T-cell (primary cell): Measurements from ENCODE around the gene HERC2. TPM values are rescaled to one million over a fixed set of nuclear protein-coding genes. Genes with fewer than 3 reads are reported as not detected.
"Not testable (repeated sequence)": the region's sequence is repeated elsewhere in the genome, so short reads cannot be mapped to it uniquely, and the experiment has no call there.

Source experiments
- ATAC-seq, 4 experiments: fragments of 200-7000 bp in 3 of 4; fragments of 150-1000 bp in 1 of 4; cut with Tn5 transposase; replicated peaks in 1 of 4; 1 replicate in 3 of 4; 2 replicates in 1 of 4; pipeline ENCODE4 v1.10.0; 2021; ENCODE audit warnings: moderate library complexity in 3 of 4, mild to moderate bottlenecking in 2 of 4, moderate number of reproducible peaks in 1 of 4
- CTCF ChIA-PET, 2 donors: fragments of 300-600 bp; sonication (Branson Sonifier 250); formaldehyde crosslinking; loops; one replicate each; lab custom pipeline; 2022; ENCODE audit warnings: antibody characterized with exemption in 2 of 2; lab: Charles Lee
- POLR2A ChIA-PET, 2 donors: fragments of 300-600 bp; sonication (Branson Sonifier 250); formaldehyde crosslinking; loops; one replicate each; lab custom pipeline; 2022; ENCODE audit warnings: antibody characterized with exemption in 2 of 2; lab: Charles Lee
- DNase-seq, 35 experiments: peaks; one replicate each; pipeline versions ENCODE4 v3.0.0 to v3.0.0-alpha.2; 2013 to 2023
- H3K27ac ChIP-seq: one replicate; pipeline ENCODE4 v1.5.1; 2013; ENCODE audit warnings: low read length
- H3K27me3 ChIP-seq, 2 experiments: replicated peaks in 1 of 2; 1 replicate in 1 of 2; 2 replicates in 1 of 2; pipeline versions ENCODE4 v1.6.1 to v1.7.0; 2013; ENCODE audit warnings: low read length in 1 of 2, mixed read lengths in 1 of 2; ENCODE audit not compliant: control insufficient read depth in 2 of 2, insufficient read depth in 2 of 2; ENCODE audit errors: extremely low read depth in 1 of 2
- H3K36me3 ChIP-seq, 2 donors: 1 replicate in 1 of 2; 2 replicates in 1 of 2; pipeline versions ENCODE4 v1.6.1 to v1.7.0; 2013; ENCODE audit warnings: low read length in 1 of 2; ENCODE audit not compliant: control insufficient read depth in 2 of 2, insufficient read depth in 1 of 2; ENCODE audit errors: extremely low read depth in 1 of 2
- H3K4me1 ChIP-seq, 2 experiments: 1 replicate in 1 of 2; 2 replicates in 1 of 2; pipeline versions ENCODE4 v1.6.1 to v1.7.0; 2013; ENCODE audit warnings: low read length in 2 of 2, mixed read lengths in 1 of 2; ENCODE audit not compliant: insufficient read depth in 2 of 2, control insufficient read depth in 1 of 2; ENCODE audit errors: extremely low read depth in 1 of 2
- H3K4me3 ChIP-seq, 2 donors: 1 replicate in 1 of 2; 2 replicates in 1 of 2; pipeline versions ENCODE4 v1.5.1 to v1.7.0; 2013; ENCODE audit warnings: mild to moderate bottlenecking in 2 of 2, low read length in 1 of 2, moderate library complexity in 1 of 2; ENCODE audit not compliant: control insufficient read depth in 1 of 2; ENCODE audit errors: extremely low read depth in 1 of 2
- H3K9me3 ChIP-seq: 2 replicates; pipeline ENCODE4 v1.7.0; 2013
- H3K27ac Mint-ChIP-seq, 2 donors: one replicate each; pipeline ENCODE4 v1.8.0; 2020 to 2021; ENCODE audit warnings: mild to moderate bottlenecking in 2 of 2, mixed read lengths in 2 of 2
- H3K27me3 Mint-ChIP-seq, 2 donors: one replicate each; pipeline ENCODE4 v1.8.0; 2021 to 2022; ENCODE audit warnings: mixed read lengths in 2 of 2
- H3K36me3 Mint-ChIP-seq: one replicate; pipeline ENCODE4 v1.8.0; 2021; ENCODE audit warnings: mixed read lengths
- H3K4me1 Mint-ChIP-seq, 3 donors: one replicate each; pipeline ENCODE4 v1.8.0; 2020 to 2022; ENCODE audit warnings: mixed read lengths in 3 of 3, mild to moderate bottlenecking in 1 of 3
- H3K4me3 Mint-ChIP-seq, 3 donors: one replicate each; pipeline ENCODE4 v1.8.0; 2020 to 2022; ENCODE audit warnings: mild to moderate bottlenecking in 3 of 3, mixed read lengths in 3 of 3, moderate library complexity in 3 of 3
- H3K9me3 Mint-ChIP-seq, 3 donors: one replicate each; pipeline ENCODE4 v1.8.0; 2020 to 2022; ENCODE audit warnings: mixed read lengths in 3 of 3
- WGBS: methylation state at CpG from one replicate; pipeline ENCODE4 v1.1.5; 2013; ENCODE audit warnings: missing lambda C conversion rate; ENCODE audit not compliant: insufficient coverage; 5-methylcytosine and 5-hydroxymethylcytosine counted together
- total RNA-seq, 35 experiments: library from RNA in 6 of 35; stranded (reverse) in 6 of 35; fragments of 120-200 nt in 1 of 35; gene quantifications; one replicate each; pipeline versions ENCODE4 v1.2.1 to v1.2.4 and lab custom pipeline; 2013 to 2026

The HERC2 gene
- total RNA-seq, 5 donors from 2014 or later (not counting 1 experiment from before 2014, with no cell fraction given), result 46.4 to 65.5 (median 55.4) TPM

DNA sequence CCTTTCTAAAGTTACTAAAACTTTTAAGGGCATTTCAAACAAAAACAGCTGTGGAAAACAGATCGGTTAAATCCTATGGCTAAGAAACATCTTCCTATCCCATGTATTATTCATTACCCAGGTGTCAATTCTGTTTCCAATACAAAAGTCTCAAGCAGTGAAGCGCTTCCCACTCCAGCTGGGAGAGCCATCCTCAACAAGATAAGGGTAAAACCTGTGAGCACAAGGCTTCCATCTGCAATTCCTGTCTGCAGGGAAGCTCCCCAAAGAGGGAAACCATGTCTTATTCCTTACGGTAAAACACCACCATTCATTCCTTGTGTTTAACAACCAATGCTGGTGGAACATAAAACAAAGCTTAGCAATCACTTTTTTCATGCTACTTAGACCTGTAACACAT is 3.2 kb downstream of the HERC2 start:
- ATAC-seq, DNase-seq, H3K4me1 ChIP-seq, POLR2A ChIA-PET, H3K27ac ChIP-seq, H3K27me3 Mint-ChIP-seq, H3K27me3 ChIP-seq, H3K4me3 ChIP-seq, H3K36me3 ChIP-seq, H3K27ac Mint-ChIP-seq, H3K9me3 Mint-ChIP-seq, CTCF ChIA-PET, H3K4me3 Mint-ChIP-seq, H3K9me3 ChIP-seq: not testable (repeated sequence)
- Mint-ChIP-seq H3K4me1 (peaks cover 8 to 14% (median 11%) of the 10 kb centered on the region in 3 donors), H3K36me3 (peaks cover 20% of the 10 kb centered on the region)
- no CpG with 5 or more reads among the region's 3 CpGs for WGBS

GRCh38 chr15:28318122-28318521 is 3.9 kb downstream of the HERC2 start:
- H3K4me3 ChIP-seq, H3K4me3 Mint-ChIP-seq, ATAC-seq, H3K27ac ChIP-seq, H3K9me3 Mint-ChIP-seq, H3K27me3 Mint-ChIP-seq, CTCF ChIA-PET, H3K27ac Mint-ChIP-seq, H3K4me1 ChIP-seq, H3K36me3 ChIP-seq, H3K27me3 ChIP-seq, POLR2A ChIA-PET, H3K9me3 ChIP-seq, DNase-seq: not testable (repeated sequence)
- no CpG with 5 or more reads among the region's 13 CpGs for WGBS
- peaks cover 8 to 14% (median 13%) of the 10 kb centered on the region in 3 donors for H3K4me1 Mint-ChIP-seq
- peaks cover 22% of the 10 kb centered on the region for H3K36me3 Mint-ChIP-seq

DNA sequence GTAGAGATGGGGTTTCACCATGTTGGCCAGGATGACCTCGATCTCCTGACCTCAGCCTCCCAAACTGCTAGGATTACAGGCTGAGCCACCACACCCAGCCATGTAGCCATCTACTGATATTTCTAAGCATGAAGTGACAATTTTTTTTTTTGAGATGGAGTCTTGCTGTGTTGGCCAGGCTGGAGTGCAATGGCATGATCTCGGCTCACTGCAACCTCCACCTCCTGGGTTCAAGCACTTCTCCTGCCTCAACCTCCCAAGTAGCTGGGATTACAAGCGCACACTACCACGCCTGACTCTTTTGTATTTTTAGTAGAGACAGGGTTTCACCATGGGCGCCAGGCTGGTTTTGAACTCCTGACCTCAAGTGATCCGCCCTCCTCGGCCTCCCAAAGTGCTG is 5.0 kb downstream of the HERC2 start:
- POLR2A ChIA-PET, result interaction anchor here in 1 of 2 donors (0.7 kb wide), 1 partner anchor 765 kb away, joined by 3 read pairs; no protein-coding TSS in a partner anchor
- H3K27ac Mint-ChIP-seq, CTCF ChIA-PET, DNase-seq, H3K9me3 ChIP-seq, H3K27me3 ChIP-seq, H3K4me3 ChIP-seq, H3K27ac ChIP-seq, H3K27me3 Mint-ChIP-seq, H3K9me3 Mint-ChIP-seq, H3K4me1 ChIP-seq, H3K4me3 Mint-ChIP-seq, H3K36me3 ChIP-seq, ATAC-seq: not testable (repeated sequence)
- WGBS, result no CpG with 5 or more reads among the region's 7 CpGs
- H3K36me3 Mint-ChIP-seq, result peaks cover 22% of the 10 kb centered on the region
- peaks cover 8 to 14% (median 13%) of the 10 kb centered on the region in 3 donors for H3K4me1 Mint-ChIP-seq

GRCh38 chr15:28310454-28310853 is 11.5 kb downstream of the HERC2 start:
- Mint-ChIP-seq H3K36me3 (peaks cover 37% of the 10 kb centered on the region), H3K9me3 (peaks cover 7 to 11% (median 10%) of the 10 kb centered on the region in 3 donors)
- H3K4me3 ChIP-seq, H3K4me3 Mint-ChIP-seq, DNase-seq, ATAC-seq, H3K9me3 ChIP-seq, H3K27me3 Mint-ChIP-seq, POLR2A ChIA-PET, CTCF ChIA-PET, H3K27me3 ChIP-seq, H3K36me3 ChIP-seq, H3K27ac Mint-ChIP-seq, H3K4me1 Mint-ChIP-seq, H3K4me1 ChIP-seq, H3K27ac ChIP-seq: not testable (repeated sequence)
- WGBS, result 100% methylated on average over 1 of the region's 11 CpGs

DNA sequence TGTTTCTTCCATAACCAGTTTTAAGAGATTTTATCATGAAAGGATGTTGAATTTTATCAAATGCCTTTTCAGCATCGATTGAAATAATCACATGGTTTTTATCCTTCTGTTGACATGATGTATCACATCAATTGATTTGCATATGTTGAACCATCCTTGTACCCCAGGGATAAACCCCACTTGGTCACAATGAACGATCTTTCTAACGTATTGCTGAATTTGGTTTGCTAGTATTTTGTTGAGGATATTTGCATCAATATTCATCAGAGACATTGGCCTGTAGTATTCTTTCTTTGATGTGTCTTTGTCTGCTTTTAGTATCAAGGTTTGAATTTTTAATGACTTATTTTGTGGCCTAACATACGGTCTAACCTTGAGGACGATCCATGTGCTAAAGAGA is 13.3 kb downstream of the HERC2 start:
- H3K27me3 ChIP-seq, H3K4me3 ChIP-seq, H3K27ac Mint-ChIP-seq, H3K4me1 Mint-ChIP-seq, H3K27ac ChIP-seq, ATAC-seq, H3K27me3 Mint-ChIP-seq, DNase-seq, H3K4me1 ChIP-seq, H3K9me3 ChIP-seq, H3K4me3 Mint-ChIP-seq, H3K36me3 ChIP-seq, POLR2A ChIA-PET, CTCF ChIA-PET: not testable (repeated sequence)
- peaks cover 3 to 11% (median 10%) of the 10 kb centered on the region in 3 donors for H3K9me3 Mint-ChIP-seq
- H3K36me3 Mint-ChIP-seq, result peaks cover 27% of the 10 kb centered on the region
- WGBS, result no CpG with 5 or more reads among the region's 5 CpGs

- H3K4me3 Mint-ChIP-seq, H3K27ac ChIP-seq, CTCF ChIA-PET, H3K27me3 Mint-ChIP-seq, DNase-seq, H3K4me3 ChIP-seq, POLR2A ChIA-PET, H3K4me1 ChIP-seq, H3K4me1 Mint-ChIP-seq, H3K9me3 ChIP-seq, H3K36me3 ChIP-seq, ATAC-seq, H3K27me3 ChIP-seq, H3K27ac Mint-ChIP-seq: not testable (repeated sequence)
- no CpG with 5 or more reads among the region's 2 CpGs for WGBS
- Mint-ChIP-seq H3K9me3 (peaks cover 3 to 15% (median 14%) of the 10 kb centered on the region in 3 donors), H3K36me3 (peaks cover 29% of the 10 kb centered on the region)
These were observed 16.3 kb downstream of the HERC2 start for GRCh38 chr15:28305700-28306099.

- 90% methylated on average over 3 of the region's 3 CpGs for WGBS
- H3K27ac Mint-ChIP-seq, H3K27me3 Mint-ChIP-seq, H3K4me1 Mint-ChIP-seq, H3K4me1 ChIP-seq, H3K4me3 ChIP-seq, H3K36me3 ChIP-seq, H3K27me3 ChIP-seq, H3K9me3 ChIP-seq, POLR2A ChIA-PET, H3K9me3 Mint-ChIP-seq, H3K4me3 Mint-ChIP-seq, CTCF ChIA-PET, DNase-seq, H3K27ac ChIP-seq, ATAC-seq: not testable (repeated sequence)
- peaks cover 24% of the 10 kb centered on the region for H3K36me3 Mint-ChIP-seq
These were observed 24.5 kb downstream of the HERC2 start for GRCh38 chr15:28297434-28297833.
